ENCODE data around the gene SAMHD1. TPM values are rescaled to one million over a fixed set of nuclear protein-coding genes. Genes with fewer than 3 reads are reported as not detected.

SAMHD1 gene
- total RNA-seq, 6 donors from 2014 or later, result 134 to 224 (median 185) TPM

- Histone ChIP-seq H3K36me3 (no peaks in the 10 kb centered on the region), H3K9me3 (no peaks in the 10 kb centered on the region), H3K27me3 (no peaks in the 10 kb centered on the region), H3K4me1 (no peaks in the 10 kb centered on the region), H3K4me3 (no peak overlapping the region), H3K27ac (no peak overlapping the region)
- no peak for TF ChIP-seq POLR2AphosphoS5 (IDR thresholded peaks at IDR 0.05)
- TF ChIP-seq POLR2A (IDR thresholded peaks at IDR 0.05), result no peak
- no peak for TF ChIP-seq CTCF (IDR thresholded peaks at IDR 0.05)
- TF ChIP-seq EP300 (IDR thresholded peaks at IDR 0.05), result no peak
- no peak for ATAC-seq (ENCODE audit: low FRiP score in 2 of 2)
- no peak for DNase-seq
- 59 to 65% methylated on average over 3 of the region's 3 CpGs for WGBS, 2 donors
These were observed 23.8 kb upstream of the SAMHD1 start for GRCh38 chr20:36975099-36975818.

GRCh38 chr20:36974660-36975059, 23.2 kb upstream of the SAMHD1 start:
- no peak overlapping the region for H3K27ac ChIP-seq
- no peak overlapping the region for H3K4me3 ChIP-seq
- WGBS, 2 donors, result 80 to 83% methylated on average over 3 of the region's 3 CpGs
- peaks cover 0 to 4% (median under 1%) of the 10 kb centered on the region in 4 donors for H3K4me1 ChIP-seq
- no peaks in the 10 kb centered on the region for H3K27me3 ChIP-seq
- ATAC-seq (ENCODE audit: low FRiP score in 2 of 2) (no peak), DNase-seq (no peak)
- H3K36me3 ChIP-seq, result no peaks in the 10 kb centered on the region
- TF ChIP-seq POLR2AphosphoS5 (IDR thresholded peaks at IDR 0.05), result no peak
- no peak for TF ChIP-seq POLR2A (IDR thresholded peaks at IDR 0.05)
- TF ChIP-seq EP300 (IDR thresholded peaks at IDR 0.05), result no peak
- TF ChIP-seq CTCF (IDR thresholded peaks at IDR 0.05), result no peak
- no peaks in the 10 kb centered on the region for H3K9me3 ChIP-seq

GRCh38 chr20:36971103-36971502, 19.6 kb upstream of the SAMHD1 start:
- DNase-seq (no peak), ATAC-seq (ENCODE audit: low FRiP score in 2 of 2) (no peak)
- H3K4me3 ChIP-seq, result no peak overlapping the region
- no peaks in the 10 kb centered on the region for H3K9me3 ChIP-seq
- no peak for TF ChIP-seq EP300 (IDR thresholded peaks at IDR 0.05)
- no peak for TF ChIP-seq POLR2A (IDR thresholded peaks at IDR 0.05)
- no peak for TF ChIP-seq CTCF (IDR thresholded peaks at IDR 0.05)
- no peak for TF ChIP-seq POLR2AphosphoS5 (IDR thresholded peaks at IDR 0.05)
- H3K27me3 ChIP-seq, result no peaks in the 10 kb centered on the region
- H3K27ac ChIP-seq, result no peak overlapping the region
- no peaks in the 10 kb centered on the region for H3K36me3 ChIP-seq
- H3K4me1 ChIP-seq, result peaks cover 0 to 6% (median 2%) of the 10 kb centered on the region in 4 donors
- WGBS, 2 donors, result 94 to 100% methylated on average over 1 of the region's 1 CpG

GRCh38 chr20:36969478-36970186, 18.1 kb upstream of the SAMHD1 start:
- ATAC-seq (ENCODE audit: low FRiP score in 2 of 2), result peak in 1 of 2 donors; percentile 24

GRCh38 chr20:36969051-36969450, 17.5 kb upstream of the SAMHD1 start:
- WGBS, 2 donors, result 81 to 83% methylated on average over 4 of the region's 4 CpGs
- peak overlapping the region in 2 of 4 donors; percentile 26 to 63 for H3K27ac ChIP-seq
- ATAC-seq (ENCODE audit: low FRiP score in 2 of 2), result peak in 1 of 2 donors; percentile 69

More at GRCh38 chr20:36969478-36970186, 18.1 kb upstream of the SAMHD1 start:
- Histone ChIP-seq H3K9me3 (no peaks in the 10 kb centered on the region), H3K4me3 (no peak overlapping the region), H3K36me3 (no peaks in the 10 kb centered on the region), H3K27ac (peak overlapping the region in 2 of 4 donors; percentile 26 to 63), H3K4me1 (peaks cover 0 to 6% (median 2%) of the 10 kb centered on the region in 4 donors), H3K27me3 (no peaks in the 10 kb centered on the region)
- peak in 1 of 4 donors; percentile 21 for TF ChIP-seq POLR2A (IDR thresholded peaks at IDR 0.05)
- TF ChIP-seq EP300 (IDR thresholded peaks at IDR 0.05), result no peak
- TF ChIP-seq POLR2AphosphoS5 (IDR thresholded peaks at IDR 0.05), result no peak
- no peak for DNase-seq
- 72 to 73% methylated on average over 10 of the region's 10 CpGs for WGBS, 2 donors

More at GRCh38 chr20:36969051-36969450, 17.5 kb upstream of the SAMHD1 start:
- no peak for TF ChIP-seq EP300 (IDR thresholded peaks at IDR 0.05)
- TF ChIP-seq POLR2A (IDR thresholded peaks at IDR 0.05), result no peak
- no peak for TF ChIP-seq CTCF (IDR thresholded peaks at IDR 0.05)
- TF ChIP-seq POLR2AphosphoS5 (IDR thresholded peaks at IDR 0.05), result no peak
- H3K36me3 ChIP-seq, result no peaks in the 10 kb centered on the region
- no peak for DNase-seq
- no peak overlapping the region for H3K4me3 ChIP-seq
- H3K4me1 ChIP-seq, result peaks cover 0 to 6% (median 2%) of the 10 kb centered on the region in 4 donors
- H3K9me3 ChIP-seq, result no peaks in the 10 kb centered on the region
- H3K27me3 ChIP-seq, result no peaks in the 10 kb centered on the region
